Heart left ventricle (tissue), 13 donors: ENCODE data around the gene PTPN1.

Source experiments
- CTCF ChIP-seq, 12 donors: fragments of 200-600 bp; sonication (generic) in 4 of 12; IDR thresholded peaks; one replicate each; pipeline versions ENCODE4 v1.5.0 to v1.8.0; 2018 to 2022; ENCODE audit warnings: antibody characterized with exemption in 12 of 12, mild to moderate bottlenecking in 5 of 12
- POLR2A ChIP-seq, 2 donors: fragments of 450-650 bp; IDR thresholded peaks; one replicate each; pipeline ENCODE4 v1.6.1; 2017; ENCODE audit warnings: antibody characterized with exemption in 2 of 2, mild to moderate bottlenecking in 2 of 2, moderate library complexity in 2 of 2
- donor health status: ischemic (EF 13 %, LVEDD 7.1; RV severe dilation, severe dysfunction).
- donor health status: DM: no; HTN: yes; CAD: no.
- donor health status: DM: no; HTN: no; CAD: no.
- donor health status: ischemic (EF 25% LVEDD 6.9; RV normal size, moderate dysfunction).
- donor health status: ischemic (EF 25% LVEDD 5.7; RV mildly dilated, moderate dysfunction).
- donor health status: ischemic (EF 35%, LVEDD 5.7; RV mildly dilated, moderate dysfunction).
- donor health status: nonischemic (EF 11% LVEDD 7.7; RV severe dilation, severe dysfunction).
- donor health status: DM: yes; HTN: yes; CAD: no.
- donor health status: PGD.
- donor health status: ischemic (EF 29% LVEDD 5.4; RV normal size, mild dysfunction).
- donor health status: nonischemic (EF 23%, LVEDD 6.1; RV moderate dilation, normal function).

DNA sequence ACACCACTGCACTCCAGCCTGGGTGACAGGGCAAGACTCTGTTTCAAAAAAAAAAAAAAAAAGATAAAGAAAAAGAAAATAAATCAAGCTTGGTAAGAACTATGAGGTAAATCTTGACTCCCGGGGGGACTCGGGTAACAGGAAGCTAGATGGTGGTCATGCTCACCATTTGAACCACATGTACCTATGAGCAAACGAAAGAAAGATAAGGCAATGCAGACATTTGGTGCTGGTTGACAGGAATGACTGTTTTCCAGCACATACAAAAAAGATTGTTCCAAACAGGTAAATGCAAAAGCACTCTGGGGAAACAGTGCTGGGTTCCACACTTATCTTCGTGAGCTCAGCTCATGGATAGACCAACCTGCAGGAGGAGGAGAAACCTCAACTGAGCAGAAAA is 22.8 kb upstream of the PTPN1 start:
- TF ChIP-seq POLR2A (IDR thresholded peaks at IDR 0.05) (no peak), CTCF (IDR thresholded peaks at IDR 0.05) (no peak)
